Measurements from ENCODE around the gene FAAP20. TPM values are rescaled to one million over a fixed set of nuclear protein-coding genes. Genes with fewer than 3 reads are reported as not detected.

Gene FAAP20
- total and polyA plus RNA-seq, 9 of the 15 experiments (the other 6 are each of a cell fraction or from before 2014, with no cell fraction given) = 0.58 to 143 (median 9.9) TPM

GRCh38 chr1:2215329-2215728, 20.8 kb upstream of the FAAP20 start (continued):
- no peak for TF ChIP-seq CHD7 (IDR thresholded peaks at IDR 0.05; ENCODE audit: low read depth, low read length)
- TF ChIP-seq, protein P1, sequence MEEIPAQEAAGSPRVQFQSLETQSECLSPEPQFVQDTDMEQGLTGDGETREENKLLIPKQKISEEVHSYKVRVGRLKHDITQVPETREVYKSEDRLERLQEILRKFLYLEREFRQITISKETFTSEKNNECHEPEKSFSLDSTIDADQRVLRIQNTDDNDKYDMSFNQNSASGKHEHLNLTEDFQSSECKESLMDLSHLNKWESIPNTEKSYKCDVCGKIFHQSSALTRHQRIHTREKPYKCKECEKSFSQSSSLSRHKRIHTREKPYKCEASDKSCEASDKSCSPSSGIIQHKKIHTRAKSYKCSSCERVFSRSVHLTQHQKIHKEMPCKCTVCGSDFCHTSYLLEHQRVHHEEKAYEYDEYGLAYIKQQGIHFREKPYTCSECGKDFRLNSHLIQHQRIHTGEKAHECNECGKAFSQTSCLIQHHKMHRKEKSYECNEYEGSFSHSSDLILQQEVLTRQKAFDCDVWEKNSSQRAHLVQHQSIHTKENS (CRISPR knock-in tag; IDR thresholded peaks at IDR 0.05) = no peak
- TF ChIP-seq U2AF1 (optimal IDR thresholded peaks at IDR 0.05; ENCODE audit: low read depth, low read length) = no peak
- TF ChIP-seq, protein P2, sequence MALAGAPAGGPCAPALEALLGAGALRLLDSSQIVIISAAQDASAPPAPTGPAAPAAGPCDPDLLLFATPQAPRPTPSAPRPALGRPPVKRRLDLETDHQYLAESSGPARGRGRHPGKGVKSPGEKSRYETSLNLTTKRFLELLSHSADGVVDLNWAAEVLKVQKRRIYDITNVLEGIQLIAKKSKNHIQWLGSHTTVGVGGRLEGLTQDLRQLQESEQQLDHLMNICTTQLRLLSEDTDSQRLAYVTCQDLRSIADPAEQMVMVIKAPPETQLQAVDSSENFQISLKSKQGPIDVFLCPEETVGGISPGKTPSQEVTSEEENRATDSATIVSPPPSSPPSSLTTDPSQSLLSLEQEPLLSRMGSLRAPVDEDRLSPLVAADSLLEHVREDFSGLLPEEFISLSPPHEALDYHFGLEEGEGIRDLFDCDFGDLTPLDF (CRISPR knock-in tag; IDR thresholded peaks at IDR 0.05) = no peak
- no peak for TF ChIP-seq E2F3 (CRISPR knock-in tag; IDR thresholded peaks at IDR 0.05)
- TF ChIP-seq NFE2 (IDR thresholded peaks at IDR 0.05; ENCODE audit: low read depth) = no peak
- TF ChIP-seq CHD2 (IDR thresholded peaks at IDR 0.05; ENCODE audit: low read depth, low read length) = no peak
- no peak for TF ChIP-seq IRF2 (CRISPR knock-in tag; IDR thresholded peaks at IDR 0.05)
- no peak for TF ChIP-seq POLR2H (tag; IDR thresholded peaks at IDR 0.05; ENCODE audit: low read depth)
- TF ChIP-seq, protein P3, sequence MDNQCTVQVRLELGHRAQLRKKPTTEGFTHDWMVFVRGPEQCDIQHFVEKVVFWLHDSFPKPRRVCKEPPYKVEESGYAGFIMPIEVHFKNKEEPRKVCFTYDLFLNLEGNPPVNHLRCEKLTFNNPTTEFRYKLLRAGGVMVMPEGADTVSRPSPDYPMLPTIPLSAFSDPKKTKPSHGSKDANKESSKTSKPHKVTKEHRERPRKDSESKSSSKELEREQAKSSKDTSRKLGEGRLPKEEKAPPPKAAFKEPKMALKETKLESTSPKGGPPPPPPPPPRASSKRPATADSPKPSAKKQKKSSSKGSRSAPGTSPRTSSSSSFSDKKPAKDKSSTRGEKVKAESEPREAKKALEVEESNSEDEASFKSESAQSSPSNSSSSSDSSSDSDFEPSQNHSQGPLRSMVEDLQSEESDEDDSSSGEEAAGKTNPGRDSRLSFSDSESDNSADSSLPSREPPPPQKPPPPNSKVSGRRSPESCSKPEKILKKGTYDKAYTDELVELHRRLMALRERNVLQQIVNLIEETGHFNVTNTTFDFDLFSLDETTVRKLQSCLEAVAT (IDR thresholded peaks at IDR 0.05) = no peak
- no peak for TF ChIP-seq FOXK2 (conservative IDR thresholded peaks at IDR 0.05 in 1 of 2, IDR thresholded peaks at IDR 0.05 in 1 of 2; ENCODE audit: low read depth in 2 of 2)
- no peak for TF ChIP-seq TRIM24 (IDR thresholded peaks at IDR 0.05)
